ENCODE data around the gene AGBL5.

- TF ChIP-seq CTCF (IDR thresholded peaks at IDR 0.05) (no peak), POLR2A (IDR thresholded peaks at IDR 0.05; ENCODE audit: low read length) (no peak), JUN (IDR thresholded peaks at IDR 0.05) (no peak), RAD21 (conservative IDR thresholded peaks at IDR 0.05 in 1 of 2, IDR thresholded peaks at IDR 0.05 in 1 of 2) (no peak), HOXA7 (CRISPR knock-in tag; IDR thresholded peaks at IDR 0.05) (no peak), PHF8 (IDR thresholded peaks at IDR 0.05; ENCODE audit: borderline replicate concordance, low read depth) (no peak), ESRRA (IDR thresholded peaks at IDR 0.05; ENCODE audit: borderline replicate concordance, low read length) (no peak), SREBF2 (IDR thresholded peaks at IDR 0.05) (no peak), USF2 (IDR thresholded peaks at IDR 0.05) (no peak), EP300 (IDR thresholded peaks at IDR 0.05) (no peak), CHD2 (IDR thresholded peaks at IDR 0.05; ENCODE audit: low read length, partially characterized antibody) (no peak), MAX (IDR thresholded peaks at IDR 0.05) (no peak), POLR2AphosphoS2 (conservative IDR thresholded peaks at IDR 0.05; ENCODE audit: low read length) (no peak)
These were observed 33.3 kb upstream of the AGBL5 start for GRCh38 chr2:27018142-27018541.
